Measurements from ENCODE around the gene FBXO24. TPM values are rescaled to one million over a fixed set of nuclear protein-coding genes. Genes with fewer than 3 reads are reported as not detected.

Gene FBXO24
- total RNA-seq, 4 donors from 2014 or later: 0.30 to 2.2 (median 0.84) TPM; not detected in 1

- Histone ChIP-seq H3K9me3 (no peaks in the 10 kb centered on the region), H3K4me3 (no peak overlapping the region), H3K27ac (no peak overlapping the region), H3K4me1 (no peaks in the 10 kb centered on the region), H3K27me3 (no peaks in the 10 kb centered on the region), H3K36me3 (peaks cover 0 to 34% (median 0%) of the 10 kb centered on the region in 3 donors)
- DNase-seq (ENCODE audit: low spot score in 2 of 2): no peak
- TF ChIP-seq, protein P1, sequence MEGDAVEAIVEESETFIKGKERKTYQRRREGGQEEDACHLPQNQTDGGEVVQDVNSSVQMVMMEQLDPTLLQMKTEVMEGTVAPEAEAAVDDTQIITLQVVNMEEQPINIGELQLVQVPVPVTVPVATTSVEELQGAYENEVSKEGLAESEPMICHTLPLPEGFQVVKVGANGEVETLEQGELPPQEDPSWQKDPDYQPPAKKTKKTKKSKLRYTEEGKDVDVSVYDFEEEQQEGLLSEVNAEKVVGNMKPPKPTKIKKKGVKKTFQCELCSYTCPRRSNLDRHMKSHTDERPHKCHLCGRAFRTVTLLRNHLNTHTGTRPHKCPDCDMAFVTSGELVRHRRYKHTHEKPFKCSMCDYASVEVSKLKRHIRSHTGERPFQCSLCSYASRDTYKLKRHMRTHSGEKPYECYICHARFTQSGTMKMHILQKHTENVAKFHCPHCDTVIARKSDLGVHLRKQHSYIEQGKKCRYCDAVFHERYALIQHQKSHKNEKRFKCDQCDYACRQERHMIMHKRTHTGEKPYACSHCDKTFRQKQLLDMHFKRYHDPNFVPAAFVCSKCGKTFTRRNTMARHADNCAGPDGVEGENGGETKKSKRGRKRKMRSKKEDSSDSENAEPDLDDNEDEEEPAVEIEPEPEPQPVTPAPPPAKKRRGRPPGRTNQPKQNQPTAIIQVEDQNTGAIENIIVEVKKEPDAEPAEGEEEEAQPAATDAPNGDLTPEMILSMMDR (IDR thresholded peaks at IDR 0.05): no peak
- TF ChIP-seq POLR2A (IDR thresholded peaks at IDR 0.05) (no peak), EP300 (IDR thresholded peaks at IDR 0.05) (no peak)
- 93 to 95% methylated on average over 23 of the region's 23 CpGs for WGBS, 2 donors
Observed at GRCh38 chr7:100620804-100621203, 34.7 kb downstream of the FBXO24 start.

GRCh38 chr7:100621554-100621953, 35.4 kb downstream of the FBXO24 start:
- no peak overlapping the region for H3K27ac ChIP-seq
- TF ChIP-seq, protein P1 (IDR thresholded peaks at IDR 0.05): no peak
- TF ChIP-seq POLR2A (IDR thresholded peaks at IDR 0.05) (no peak), EP300 (IDR thresholded peaks at IDR 0.05) (no peak)
- H3K36me3 ChIP-seq: peaks cover 0 to 28% (median 0%) of the 10 kb centered on the region in 3 donors
- no peaks in the 10 kb centered on the region for H3K9me3 ChIP-seq
- peaks cover 0 to 6% (median 2%) of the 10 kb centered on the region in 4 donors for H3K4me1 ChIP-seq
- H3K4me3 ChIP-seq: no peak overlapping the region
- no peak for DNase-seq (ENCODE audit: low spot score in 2 of 2)
- no peaks in the 10 kb centered on the region for H3K27me3 ChIP-seq
- WGBS, 2 donors: 64 to 71% methylated on average over 8 of the region's 8 CpGs

DNA sequence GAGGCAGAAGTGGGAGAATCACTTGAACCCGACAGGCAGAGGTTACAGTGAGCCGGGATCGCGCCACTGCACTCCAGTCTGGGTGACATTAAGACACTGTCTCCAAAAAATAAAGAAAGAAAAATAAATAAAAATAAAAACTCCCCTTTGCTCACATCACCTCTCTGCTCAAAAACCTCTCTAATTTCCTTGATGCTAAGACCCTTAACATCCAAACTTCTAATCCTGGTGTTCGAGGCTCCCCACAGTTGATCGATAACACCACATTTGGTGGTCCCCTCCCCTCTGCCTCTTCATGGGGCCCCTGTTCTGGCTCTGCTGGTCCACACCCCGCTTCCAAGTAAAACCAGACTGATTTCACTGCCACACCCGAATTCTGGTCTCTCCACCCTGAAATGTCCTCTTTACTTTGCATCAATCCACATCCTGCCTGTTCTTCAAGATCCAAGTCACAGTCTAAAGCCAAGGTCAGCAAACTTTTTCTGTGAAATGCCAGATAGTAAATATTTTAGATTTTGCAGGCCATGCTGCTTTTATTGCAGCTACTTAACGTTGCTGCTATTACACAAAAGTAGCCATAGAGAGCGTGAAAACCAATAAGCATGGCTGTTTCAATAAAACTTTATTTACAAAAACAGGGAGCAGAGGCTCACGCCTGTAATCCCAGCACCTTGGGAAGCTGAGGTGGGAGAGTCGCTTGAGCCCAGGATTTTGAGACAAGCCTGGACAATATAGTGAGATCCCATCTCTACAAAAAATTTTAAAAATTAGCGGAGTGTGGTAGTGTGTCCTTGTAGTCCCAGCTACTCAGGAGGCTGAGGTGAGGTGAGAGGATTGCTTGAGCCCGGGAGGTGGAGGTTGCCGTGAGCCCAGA, 38.1 kb downstream of the FBXO24 start:
- H3K4me3 ChIP-seq: no peak overlapping the region
- peaks cover 0 to 12% (median 8%) of the 10 kb centered on the region in 4 donors for H3K4me1 ChIP-seq
- peaks cover 0 to 21% (median 0%) of the 10 kb centered on the region in 3 donors for H3K36me3 ChIP-seq
- DNase-seq (ENCODE audit: low spot score in 2 of 2): no peak
- no peak overlapping the region for H3K27ac ChIP-seq
- WGBS, 2 donors: 81 to 83% methylated on average over 15 of the region's 15 CpGs
- no peak for TF ChIP-seq EP300 (IDR thresholded peaks at IDR 0.05)
- no peak for TF ChIP-seq POLR2A (IDR thresholded peaks at IDR 0.05)
- TF ChIP-seq, protein P1 (IDR thresholded peaks at IDR 0.05): no peak
- no peaks in the 10 kb centered on the region for H3K27me3 ChIP-seq
- H3K9me3 ChIP-seq: no peaks in the 10 kb centered on the region

- TF ChIP-seq POLR2A (IDR thresholded peaks at IDR 0.05) (no peak), EP300 (IDR thresholded peaks at IDR 0.05) (no peak)
- TF ChIP-seq, protein P1 (IDR thresholded peaks at IDR 0.05): no peak
- 28 to 30% methylated on average over 3 of the region's 3 CpGs for WGBS, 2 donors
- Histone ChIP-seq H3K4me1 (peaks cover 0 to 12% (median 8%) of the 10 kb centered on the region in 4 donors), H3K27me3 (no peaks in the 10 kb centered on the region), H3K36me3 (peaks cover 0 to 5% (median 0%) of the 10 kb centered on the region in 3 donors), H3K4me3 (peak overlapping the region in 2 of 4 donors; percentile 39 to 40), H3K27ac (peak overlapping the region in 1 of 4 donors; percentile 52), H3K9me3 (no peaks in the 10 kb centered on the region)
- no peak for DNase-seq (ENCODE audit: low spot score in 2 of 2)
Observed at GRCh38 chr7:100626055-100626454, 39.9 kb downstream of the FBXO24 start.
